HG03280 (cell line): ENCODE data around the gene EIF1.

Experiments
- ATAC-seq: cut with Tn5 transposase; IDR thresholded peaks from one replicate; pipeline ENCODE4 v1.9.1; 2021; ENCODE audit warnings: mild to moderate bottlenecking, moderate library complexity; ENCODE audit not compliant: unreplicated experiment

The EIF1 gene

DNA sequence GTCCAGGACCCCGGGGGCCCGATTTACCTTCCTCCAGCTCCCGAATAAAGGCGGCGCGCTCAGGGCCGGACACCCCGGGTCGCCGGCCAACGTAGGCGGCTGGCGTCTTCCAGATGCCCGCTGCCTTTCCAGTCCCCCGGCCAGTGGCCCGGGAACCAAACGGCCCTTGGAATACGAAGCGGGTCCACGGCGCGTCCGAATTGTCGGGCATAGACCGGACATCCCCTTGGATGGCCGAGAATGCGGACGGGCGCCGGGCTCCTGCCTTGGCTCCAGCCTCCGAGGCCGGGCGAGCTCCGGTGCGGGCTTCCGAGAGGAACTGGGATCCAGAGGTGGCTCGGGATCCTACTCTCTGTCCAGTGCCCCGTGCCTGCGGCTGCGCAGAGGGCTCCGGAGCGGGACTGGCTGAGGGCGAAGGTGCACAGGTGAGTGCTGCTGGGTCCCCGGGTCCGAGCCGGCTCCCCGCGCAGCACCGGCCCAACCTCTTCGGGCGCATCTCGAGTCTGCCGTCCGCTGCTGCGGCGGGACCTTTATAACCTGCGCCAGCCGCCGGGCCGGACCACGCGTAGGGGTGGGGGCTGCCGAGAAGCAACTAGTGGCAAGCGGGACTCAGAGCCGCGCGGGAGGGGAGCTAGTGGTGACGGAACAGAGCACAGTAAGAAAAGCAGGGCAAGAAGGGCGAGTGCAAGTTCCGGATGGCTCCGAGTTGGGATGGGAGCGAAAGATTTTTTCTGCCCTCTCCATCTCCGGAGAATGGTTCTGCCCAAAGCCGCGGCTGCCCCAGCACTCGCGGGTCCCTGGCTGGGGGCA, 45.7 kb downstream of the EIF1 start, which contains the start of gene HAP1:
TSS of gene HAP1 (minus strand) at position 505 of the 810 bp plus-strand sequence. CDS start at position 496, 9 bp downstream.
- ATAC-seq = no peak

DNA sequence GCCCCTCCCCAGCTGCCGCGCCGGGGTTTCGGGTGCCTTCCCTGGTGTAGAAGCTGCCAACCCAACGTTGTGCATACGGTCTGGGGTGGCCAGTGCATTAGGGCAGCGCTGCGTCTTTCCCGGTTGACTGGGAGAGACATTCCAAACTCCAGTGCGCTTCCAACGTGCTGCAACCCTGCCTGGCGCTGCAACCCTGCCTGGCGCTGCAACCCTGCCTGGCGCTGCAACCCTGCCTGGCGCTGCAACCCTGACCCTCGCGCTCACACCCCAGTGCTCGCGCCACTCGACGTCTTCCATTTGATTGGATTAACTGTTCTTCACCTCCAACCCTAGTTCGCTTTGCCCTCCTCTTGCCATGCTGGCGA, 46.2 kb downstream of the EIF1 start:
- ATAC-seq = no peak

DNA sequence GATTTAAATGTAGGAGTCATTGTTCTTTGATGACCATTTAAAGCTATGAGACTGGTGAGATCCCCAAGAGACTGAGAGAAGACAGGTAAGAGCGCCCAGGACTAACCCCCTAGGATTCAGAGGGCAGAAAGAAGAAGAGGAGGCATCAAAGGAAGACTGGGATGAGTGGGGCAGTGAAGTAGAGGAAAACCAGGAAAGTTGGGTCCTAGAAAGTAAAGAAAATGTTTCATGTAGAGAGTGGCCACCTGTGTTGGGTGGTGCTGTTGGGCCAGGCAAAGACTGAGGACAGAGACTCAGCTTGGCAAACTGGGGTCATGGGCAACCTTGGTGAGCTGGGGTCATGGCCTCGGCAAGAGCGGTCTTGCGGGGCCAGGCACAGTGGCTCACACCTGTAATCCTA, 47.1 kb downstream of the EIF1 start:
- ATAC-seq = no peak

DNA sequence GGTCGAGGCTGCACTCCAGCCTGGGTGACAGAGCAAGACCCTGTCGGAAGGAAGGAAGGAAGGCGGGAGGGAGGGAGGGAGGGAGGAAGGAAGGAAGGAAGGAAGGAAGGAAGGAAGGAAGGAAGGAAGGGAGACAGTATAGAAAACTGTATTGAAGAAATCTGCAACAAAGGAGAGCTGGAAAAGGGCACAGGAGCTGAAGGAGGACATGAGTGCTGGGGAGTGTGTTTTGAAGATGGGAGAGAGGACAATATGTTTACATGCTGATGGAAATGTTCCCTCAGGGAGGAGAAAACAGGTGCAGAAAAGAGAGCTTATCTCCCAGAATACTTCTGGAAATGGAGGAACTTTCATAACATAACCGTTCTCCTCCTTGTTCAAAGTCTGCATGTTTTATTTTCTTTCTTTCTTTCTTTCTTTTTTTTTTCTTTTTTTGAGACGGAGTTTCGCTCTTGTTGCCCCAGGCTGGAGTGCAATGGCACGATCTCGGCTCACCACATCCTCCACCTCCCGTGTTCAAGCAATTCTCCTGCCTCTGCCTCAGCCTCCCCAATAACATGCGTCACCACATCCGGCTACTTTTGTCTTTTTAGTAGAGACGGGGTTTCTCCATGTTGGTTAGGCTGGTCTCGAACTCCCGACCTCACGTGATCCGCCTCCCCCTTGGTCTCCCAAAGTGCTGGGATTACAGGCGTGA, 48.4 kb downstream of the EIF1 start:
- ATAC-seq = no peak

DNA sequence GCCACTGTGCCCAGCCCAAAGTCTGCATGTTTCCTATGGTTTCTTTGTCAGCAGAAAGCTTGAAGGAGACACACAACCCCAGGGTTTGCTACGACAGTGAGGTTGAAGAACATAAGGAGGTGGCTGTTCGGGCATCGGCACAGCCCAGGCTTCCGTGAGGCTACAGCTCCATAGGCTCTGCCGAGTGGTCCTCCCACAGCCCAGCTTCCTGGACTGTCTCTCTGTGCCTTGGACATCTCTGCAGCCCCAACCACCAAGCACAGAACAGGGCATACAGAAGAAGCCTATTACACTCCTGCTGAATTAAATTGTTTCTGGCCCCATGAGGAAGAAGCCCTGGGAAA, 49.0 kb downstream of the EIF1 start:
- ATAC-seq = no peak

DNA sequence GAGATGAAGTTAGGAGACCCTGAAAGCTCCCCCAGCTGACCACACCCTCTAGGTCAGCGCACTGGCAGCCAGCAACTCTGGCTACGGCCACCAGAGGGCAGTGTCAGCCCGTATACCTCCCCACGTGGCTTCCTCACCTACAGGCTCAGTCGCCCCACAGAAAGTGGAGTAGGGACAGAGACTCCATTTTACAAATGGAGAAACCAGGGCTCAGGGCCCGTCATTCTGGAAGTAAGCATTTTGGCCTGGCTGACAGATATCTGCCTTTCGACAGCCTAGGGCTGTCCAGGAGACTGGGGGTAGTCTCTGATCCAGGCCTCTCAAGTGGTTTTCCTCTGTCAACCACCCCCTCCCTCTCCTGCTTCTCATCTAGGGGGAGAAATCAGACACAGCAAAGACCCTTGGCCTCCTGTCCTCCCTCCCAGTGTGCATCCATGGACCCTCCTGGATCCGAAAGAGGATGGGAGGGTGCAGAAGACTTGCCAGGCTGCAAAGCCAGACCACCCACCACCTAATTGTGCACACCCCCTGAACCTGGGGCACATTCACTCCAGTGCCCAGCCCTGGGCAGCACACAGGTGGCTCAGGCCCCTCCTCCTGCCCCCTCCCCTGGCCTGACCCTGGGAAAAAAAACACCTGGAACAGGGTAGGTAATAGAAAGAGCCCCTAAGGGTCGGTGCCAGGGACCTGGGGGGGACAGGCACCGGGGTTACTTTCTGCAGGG, 49.6 kb downstream of the EIF1 start:
- ATAC-seq = peak; percentile 73

DNA sequence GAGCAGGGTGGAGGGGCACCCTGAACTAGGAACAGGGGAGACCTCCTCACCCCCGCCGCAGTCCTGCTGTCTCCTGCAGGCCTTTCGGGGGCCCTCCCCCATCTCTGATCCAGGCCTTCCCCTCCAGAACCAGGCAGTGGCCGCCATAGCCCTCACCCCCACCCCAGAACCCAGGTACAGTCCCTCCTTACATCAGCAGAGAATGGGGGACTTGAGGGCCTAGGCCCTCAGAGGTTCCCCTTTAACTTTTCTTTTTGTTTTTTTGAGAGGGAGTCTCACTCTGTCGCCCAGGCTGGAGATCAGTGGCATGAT, 50.1 kb downstream of the EIF1 start:
- ATAC-seq = no peak

DNA sequence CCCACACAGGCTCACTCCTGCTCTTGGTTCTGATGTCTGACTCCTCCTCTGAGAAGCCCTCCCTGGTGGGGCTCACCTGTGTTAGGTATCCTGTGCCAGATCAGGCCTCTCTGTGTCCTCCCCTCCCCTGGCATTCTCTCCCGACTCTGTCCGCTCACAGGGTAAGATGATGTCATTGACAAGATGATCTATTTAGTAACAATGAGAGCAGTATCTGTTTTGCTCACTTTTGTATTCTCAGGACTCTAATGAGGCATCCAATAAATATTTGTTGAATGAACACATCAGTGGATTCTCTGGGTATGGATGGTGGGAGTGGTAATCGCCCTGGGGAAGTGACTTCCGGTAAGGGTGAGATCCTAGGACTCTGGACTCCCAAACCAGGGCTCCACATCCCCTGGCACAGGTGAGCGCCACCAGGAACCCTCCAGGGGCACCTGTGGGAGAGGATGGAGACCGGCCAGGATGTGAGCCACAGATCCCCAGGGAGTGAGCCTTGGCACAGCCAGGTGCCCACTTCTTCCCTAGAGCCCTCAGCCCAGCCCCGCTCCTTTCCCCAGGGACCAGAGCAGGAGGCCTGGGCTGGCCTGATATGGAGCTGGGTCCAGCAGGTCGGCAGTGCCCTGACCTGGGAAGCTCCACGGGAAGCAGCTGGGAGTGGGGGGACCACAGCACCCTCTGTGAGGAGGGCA, 51.1 kb downstream of the EIF1 start:
- no peak for ATAC-seq

DNA sequence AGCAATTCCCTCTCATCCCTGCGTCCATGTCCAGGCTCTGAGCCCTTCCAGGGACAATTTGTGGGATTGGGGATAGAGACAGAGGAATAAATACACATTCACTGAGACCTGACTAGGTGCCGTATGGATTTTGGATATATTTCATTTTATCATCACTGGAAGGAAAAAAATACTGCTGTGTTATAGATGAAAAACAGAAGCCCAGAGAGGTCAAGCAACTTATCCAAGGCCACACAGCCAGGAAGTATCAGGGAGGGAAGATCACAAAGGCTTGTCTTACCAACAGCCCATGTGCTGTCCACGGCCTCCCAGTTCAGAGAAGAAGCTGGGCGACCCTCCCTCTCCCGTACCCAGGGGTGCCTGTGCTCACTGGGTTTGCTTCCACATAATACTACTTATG, 51.8 kb downstream of the EIF1 start:
- ATAC-seq = no peak

DNA sequence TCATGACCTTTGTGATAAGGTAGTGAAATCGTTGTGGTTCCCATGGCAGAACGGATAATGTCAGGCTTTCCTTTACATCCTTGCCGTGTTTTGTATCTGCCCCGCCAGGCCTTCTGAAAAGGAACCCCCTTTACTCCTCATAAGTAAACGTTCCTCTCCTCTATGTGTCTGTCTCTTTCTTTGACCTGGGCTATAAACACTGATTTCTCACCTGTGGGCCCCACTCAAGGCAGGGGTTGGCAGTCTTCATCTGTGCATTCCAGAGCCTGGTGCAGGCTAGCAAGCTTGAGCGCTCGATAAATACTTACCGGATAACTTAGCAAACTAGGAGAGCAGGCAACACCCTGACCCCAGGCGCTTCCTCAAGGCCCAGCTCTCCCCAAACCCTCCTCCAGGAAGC, 53.0 kb downstream of the EIF1 start:
- ATAC-seq = no peak
